PC-3 (cell line): ENCODE results near the gene NGRN. TPM values are rescaled to one million over a fixed set of nuclear protein-coding genes. Genes with fewer than 3 reads are reported as not detected.
"Not testable (repeated sequence)": the region's sequence is repeated elsewhere in the genome, so short reads cannot be mapped to it uniquely, and the experiment has no call there.

Source experiments
- ATAC-seq: fragments of 200-7000 bp; cut with Tn5 transposase; 2 replicates; pipeline ENCODE4 v1.9.1; 2020; ENCODE audit warnings: mild to moderate bottlenecking, moderate library complexity
- BruUV-seq: library from RNA; stranded (reverse); fragments of 400-500 nt; replicated peaks from 2 replicates; lab custom pipeline; 2021; lab: Mats Ljungman, UMichigan
- CTCF ChIA-PET: fragments of 300-600 bp; sonication (Branson Sonifier 250); formaldehyde crosslinking; loops from one replicate; lab custom pipeline; 2022; ENCODE audit warnings: antibody characterized with exemption; lab: Charles Lee
- POLR2A ChIA-PET: fragments of 300-600 bp; sonication (Branson Sonifier 250); formaldehyde crosslinking; loops from one replicate; lab custom pipeline; 2022; ENCODE audit warnings: antibody characterized with exemption; ENCODE audit not compliant: unreplicated experiment; lab: Charles Lee
- DNase-seq: peaks from one replicate; pipeline ENCODE4 v3.0.0-alpha.2; 2015
- H2AFZ ChIP-seq: fragments of 300-600 bp; sonication (generic); 2 replicates; pipeline ENCODE4 v1.6.0; 2016; ENCODE audit warnings: antibody characterized with exemption, low read length
- H3F3A ChIP-seq: fragments of 300-600 bp; sonication (generic); one replicate; pipeline ENCODE4 v1.6.0; 2017; ENCODE audit warnings: antibody characterized with exemption, low read length, control low read depth, mild to moderate bottlenecking; ENCODE audit not compliant: unreplicated experiment
- H3K27ac ChIP-seq: fragments of 300-600 bp; sonication (generic); 2 replicates; pipeline ENCODE4 v1.5.1; 2016; ENCODE audit warnings: mild to moderate bottlenecking, low read length
- H3K27me3 ChIP-seq: fragments of 300-600 bp; sonication (generic); 2 replicates; pipeline ENCODE4 v1.6.1; 2016; ENCODE audit warnings: low read length, mixed read lengths
- H3K36me3 ChIP-seq: fragments of 300-600 bp; sonication (generic); 2 replicates; pipeline ENCODE4 v1.6.1; 2016; ENCODE audit warnings: low read depth, mixed run types, low read length, mixed read lengths
- H3K4me1 ChIP-seq: fragments of 300-600 bp; sonication (generic); 2 replicates; pipeline ENCODE4 v1.5.1; 2016; ENCODE audit warnings: low read length; ENCODE audit not compliant: insufficient read depth
- H3K4me2 ChIP-seq: fragments of 300-600 bp; sonication (generic); 2 replicates; pipeline ENCODE4 v1.6.0; 2016; ENCODE audit warnings: low read length
- H3K4me3 ChIP-seq: fragments of 300-600 bp; sonication (generic); 2 replicates; pipeline ENCODE4 v1.5.1; 2016; ENCODE audit warnings: mild to moderate bottlenecking, low read length, mixed read lengths
- H3K79me2 ChIP-seq: fragments of 300-600 bp; sonication (generic); 2 replicates; pipeline ENCODE4 v1.6.1; 2017; ENCODE audit warnings: low read length, mixed read lengths
- H3K9ac ChIP-seq: fragments of 300-600 bp; sonication (generic); 2 replicates; pipeline ENCODE4 v1.6.0; 2016; ENCODE audit warnings: mild to moderate bottlenecking, low read length
- H3K9me2 ChIP-seq: fragments of 300-600 bp; sonication (generic); replicated peaks from 2 replicates; pipeline ENCODE4 v1.6.1; 2016; ENCODE audit warnings: mixed run types, low read length, mixed read lengths
- H3K9me3 ChIP-seq: fragments of 300-600 bp; sonication (generic); 2 replicates; pipeline ENCODE4 v1.6.1; 2016; ENCODE audit warnings: low read length, mixed read lengths
- H4K20me1 ChIP-seq: fragments of 300-600 bp; sonication (generic); 2 replicates; pipeline ENCODE4 v1.6.1; 2016; ENCODE audit warnings: low read length, mixed read lengths
- EZH2 ChIP-seq: fragments of 300-600 bp; sonication (generic); IDR thresholded peaks from one replicate; pipeline ENCODE4 v1.6.1; 2017; ENCODE audit warnings: antibody characterized with exemption, mild to moderate bottlenecking, low read length; ENCODE audit not compliant: unreplicated experiment
- EZH2phosphoT487 ChIP-seq: fragments of 300-600 bp; sonication (generic); IDR thresholded peaks from 2 replicates; pipeline ENCODE4 v1.6.1; 2018; ENCODE audit warnings: mild to moderate bottlenecking, antibody characterized with exemption, low read length, borderline replicate concordance
- intact Hi-C: fragments of 100-400 bp; cut with micrococcal nuclease; formaldehyde crosslinking; loops from 2 replicates; pipeline ENCODE4 v1.9.0; 2023
- total RNA-seq: library from RNA; depleted of rRNA; stranded (reverse); fragments of >200 nt; gene quantifications from 2 replicates; pipeline ENCODE4 v1.2.3, GENCODE V29; 2014
- TF ChIP-seq, protein P1 (sequence below): fragments of 300-600 bp; sonication (generic); conservative IDR thresholded peaks from 2 replicates; pipeline ENCODE4 v1.5.1; 2017; ENCODE audit warnings: antibody characterized with exemption, low read depth, mild to moderate bottlenecking, low read length

The NGRN gene
- total RNA-seq, 1 experiment from 2014 or later = 99.3 TPM

DNA sequence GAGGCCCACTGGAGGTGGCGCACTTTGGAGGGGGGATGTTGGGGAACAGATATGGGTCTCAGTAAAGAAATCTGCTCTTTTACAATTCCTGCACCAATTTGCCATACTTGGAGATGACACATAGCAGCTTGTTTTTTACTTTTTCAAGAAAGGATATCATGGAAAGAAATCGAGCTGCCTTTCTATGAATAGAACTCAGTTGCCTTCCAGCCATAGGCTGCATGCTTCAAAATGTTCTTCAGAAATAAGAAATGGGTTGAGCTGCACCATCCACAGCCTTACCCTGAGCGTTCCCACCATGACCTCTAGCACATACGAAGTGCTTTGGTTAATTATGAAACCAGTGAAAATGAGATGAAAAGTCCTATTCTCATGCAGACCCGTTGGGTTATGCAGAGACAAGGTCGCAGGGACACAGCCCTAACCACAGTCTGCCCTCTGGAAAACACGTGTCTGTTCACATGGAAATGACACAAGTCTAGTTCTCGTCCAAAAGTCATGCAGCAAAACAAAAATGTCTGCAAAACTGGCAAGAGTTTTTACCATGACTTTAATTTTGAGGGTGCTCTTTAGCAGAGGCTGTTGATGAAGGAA lies 36.3 kb downstream of the NGRN start:
- POLR2A ChIA-PET = no interaction called here

DNA sequence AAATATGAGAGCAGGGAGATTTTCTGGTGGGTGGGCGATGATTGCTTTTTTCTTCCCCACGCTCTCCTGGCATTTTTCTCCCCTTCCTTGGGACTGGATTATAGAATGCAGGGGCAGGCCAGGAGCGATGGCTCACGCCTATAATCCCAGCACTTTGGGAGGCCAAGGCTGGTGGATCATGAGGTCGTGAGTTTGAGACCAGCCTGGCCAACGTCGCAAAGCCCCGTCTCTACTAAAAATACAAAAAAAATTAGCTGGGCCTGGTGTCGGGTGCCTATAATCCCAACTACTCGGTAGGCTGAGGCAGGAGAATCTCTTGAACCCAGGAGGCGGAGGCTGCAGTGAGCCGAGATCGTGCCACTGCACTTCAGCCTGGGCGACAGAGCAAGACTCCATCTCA lies 39.9 kb downstream of the NGRN start:
- CTCF ChIA-PET, H3K9ac ChIP-seq, ATAC-seq, H3K9me3 ChIP-seq, BruUV-seq, intact Hi-C loops, H3K36me3 ChIP-seq, H3K79me2 ChIP-seq, DNase-seq, H3K4me1 ChIP-seq, H3K27ac ChIP-seq, H2AFZ ChIP-seq, POLR2A ChIA-PET, H3K4me2 ChIP-seq, H3K9me2 ChIP-seq, H4K20me1 ChIP-seq, H3K4me3 ChIP-seq, H3K27me3 ChIP-seq, H3F3A ChIP-seq: not testable (repeated sequence)

More for the DNA sequence above, 36.3 kb downstream of the NGRN start:
- CTCF ChIA-PET = interaction anchor here (1.0 kb wide), 1 partner anchor 9 kb away, joined by 3 read pairs; no protein-coding TSS in a partner anchor
- TF ChIP-seq EZH2phosphoT487 (no peak), EZH2 (no peak)
- TF ChIP-seq, protein P1, sequence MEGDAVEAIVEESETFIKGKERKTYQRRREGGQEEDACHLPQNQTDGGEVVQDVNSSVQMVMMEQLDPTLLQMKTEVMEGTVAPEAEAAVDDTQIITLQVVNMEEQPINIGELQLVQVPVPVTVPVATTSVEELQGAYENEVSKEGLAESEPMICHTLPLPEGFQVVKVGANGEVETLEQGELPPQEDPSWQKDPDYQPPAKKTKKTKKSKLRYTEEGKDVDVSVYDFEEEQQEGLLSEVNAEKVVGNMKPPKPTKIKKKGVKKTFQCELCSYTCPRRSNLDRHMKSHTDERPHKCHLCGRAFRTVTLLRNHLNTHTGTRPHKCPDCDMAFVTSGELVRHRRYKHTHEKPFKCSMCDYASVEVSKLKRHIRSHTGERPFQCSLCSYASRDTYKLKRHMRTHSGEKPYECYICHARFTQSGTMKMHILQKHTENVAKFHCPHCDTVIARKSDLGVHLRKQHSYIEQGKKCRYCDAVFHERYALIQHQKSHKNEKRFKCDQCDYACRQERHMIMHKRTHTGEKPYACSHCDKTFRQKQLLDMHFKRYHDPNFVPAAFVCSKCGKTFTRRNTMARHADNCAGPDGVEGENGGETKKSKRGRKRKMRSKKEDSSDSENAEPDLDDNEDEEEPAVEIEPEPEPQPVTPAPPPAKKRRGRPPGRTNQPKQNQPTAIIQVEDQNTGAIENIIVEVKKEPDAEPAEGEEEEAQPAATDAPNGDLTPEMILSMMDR = no peak
- Histone ChIP-seq H3K4me1 (no peaks in the 10 kb centered on the region), H3K9me2 (no peaks in the 10 kb centered on the region), H4K20me1 (no peaks in the 10 kb centered on the region), H2AFZ (no peak overlapping the region), H3K4me2 (no peak overlapping the region), H3K27ac (no peak overlapping the region), H3K79me2 (no peaks in the 10 kb centered on the region), H3K4me3 (no peak overlapping the region), H3F3A (no peaks in the 10 kb centered on the region), H3K9me3 (no peaks in the 10 kb centered on the region), H3K27me3 (no peaks in the 10 kb centered on the region), H3K36me3 (no peaks in the 10 kb centered on the region), H3K9ac (no peak overlapping the region)
- intact Hi-C loops = no loop called here
- no TSS peak for BruUV-seq
- DNase-seq = no peak
- no peak for ATAC-seq

DNA sequence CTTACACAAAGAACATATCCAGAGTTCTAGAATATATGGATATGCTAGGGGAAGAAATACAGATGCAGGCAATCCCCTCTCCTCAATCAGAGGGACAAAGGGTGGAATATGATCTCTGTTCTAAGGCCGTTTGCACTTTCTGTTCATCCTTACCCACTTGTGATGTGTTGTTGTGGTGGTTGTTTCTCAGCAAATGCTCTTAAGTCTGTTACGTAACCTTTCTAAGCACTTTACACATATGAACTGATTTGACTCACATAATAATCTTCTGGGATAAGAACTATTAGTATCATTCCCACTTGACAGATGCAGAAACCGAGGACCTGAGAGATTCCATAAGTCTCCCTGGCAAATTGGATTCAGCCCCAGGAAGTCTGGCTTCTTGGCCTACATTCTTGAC lies 40.5 kb downstream of the NGRN start:
- no TSS peak for BruUV-seq
- Histone ChIP-seq H3K4me3 (no peak overlapping the region), H3K4me1 (no peaks in the 10 kb centered on the region), H3F3A (no peaks in the 10 kb centered on the region), H3K9me2 (no peaks in the 10 kb centered on the region), H3K9ac (no peak overlapping the region), H3K27me3 (no peaks in the 10 kb centered on the region), H4K20me1 (no peaks in the 10 kb centered on the region), H2AFZ (no peak overlapping the region), H3K9me3 (no peaks in the 10 kb centered on the region), H3K79me2 (no peaks in the 10 kb centered on the region), H3K36me3 (no peaks in the 10 kb centered on the region), H3K4me2 (no peak overlapping the region), H3K27ac (no peak overlapping the region)
- ATAC-seq = no peak
- DNase-seq = no peak
- CTCF ChIA-PET = no interaction called here
- intact Hi-C loops = no loop called here
- POLR2A ChIA-PET = no interaction called here
- TF ChIP-seq EZH2phosphoT487 = no peak
- TF ChIP-seq, protein P1 = no peak
- no peak for TF ChIP-seq EZH2
